Mucosa of descending colon (tissue), 3 donors: ENCODE data around the gene ZNF296. TPM values are rescaled to one million over a fixed set of nuclear protein-coding genes. Genes with fewer than 3 reads are reported as not detected.

Source experiments
- ATAC-seq: fragments of 200-7000 bp; cut with Tn5 transposase; one replicate; pipeline ENCODE4 v1.9.1; 2020; ENCODE audit warnings: mild to moderate bottlenecking, moderate library complexity
- DNase-seq, 3 donors: peaks; one replicate each; pipeline ENCODE4 v3.0.0-alpha.2; 2020
- H3K36me3 ChIP-seq: fragments of 200-600 bp; one replicate; pipeline ENCODE4 v1.8.0; 2021; ENCODE audit warnings: low read depth, mild to moderate bottlenecking
- H3K4me1 ChIP-seq: fragments of 200-600 bp; one replicate; pipeline ENCODE4 v1.8.0; 2021; ENCODE audit warnings: low read depth, mild to moderate bottlenecking
- H3K4me3 ChIP-seq: fragments of 200-600 bp; one replicate; pipeline ENCODE4 v1.8.0; 2021; ENCODE audit warnings: mild to moderate bottlenecking
- H3K9me3 ChIP-seq: fragments of 200-600 bp; one replicate; pipeline ENCODE4 v1.8.0; 2021; ENCODE audit warnings: mild to moderate bottlenecking
- CTCF ChIP-seq: fragments of 200-600 bp; IDR thresholded peaks from one replicate; pipeline ENCODE4 v1.8.0; 2022; ENCODE audit warnings: antibody characterized with exemption, mild to moderate bottlenecking
- intact Hi-C, 2 donors: fragments of 100-400 bp; cut with DNase I in 1 of 2; cut with micrococcal nuclease in 1 of 2; formaldehyde crosslinking; loops; one replicate each; pipeline versions ENCODE4 v1.11.0 to v1.11.1; 2022; cut with DNase I, micrococcal nuclease
- total RNA-seq, 3 donors: library from RNA; stranded (reverse); fragmentation: NEBNext Ultra II Directional in 2 of 3; extraction: Animal tissue kit (Norgen Biotek cat#: 25700) in 2 of 3; gene quantifications; one replicate each; pipeline versions ENCODE4 v1.2.1 to v1.2.4, GENCODE V29; 2021 to 2023
- donor health status: DM: no; HTN: no; CAD: no; lungs with moderate emphysema.
- donor health status: DM: no; HTN: no; CAD: no.
- donor health status: DM: no; HTN: yes; CAD: no.

ZNF296 gene
- total RNA-seq, 3 donors from 2014 or later = 2.8 to 5.0 (median 4.9) TPM

- TF ChIP-seq CTCF = no peak
- peaks cover 23% of the 10 kb centered on the region for H3K4me1 ChIP-seq
- intact Hi-C loops = no loop called here
- H3K9me3 ChIP-seq = no peaks in the 10 kb centered on the region
- ATAC-seq (no peak), DNase-seq (no peak)
- H3K36me3 ChIP-seq = no peaks in the 10 kb centered on the region
- H3K4me3 ChIP-seq = no peak overlapping the region
Measured at GRCh38 chr19:45078390-45079062, 2.2 kb upstream of the ZNF296 start.

- H3K4me1 ChIP-seq = peaks cover 23% of the 10 kb centered on the region
- peak; percentile 10 for ATAC-seq
- H3K36me3 ChIP-seq = peaks cover under 1% of the 10 kb centered on the region
- peak in 2 of 3 donors; percentile 56 to 58 for DNase-seq
- H3K9me3 ChIP-seq = no peaks in the 10 kb centered on the region
- no peak overlapping the region for H3K4me3 ChIP-seq
- intact Hi-C loops = no loop called here
- TF ChIP-seq CTCF = no peak
Measured at GRCh38 chr19:45076851-45077730, 813 bp upstream of the ZNF296 start.

GRCh38 chr19:45075301-45076028 lies 813 bp downstream of the ZNF296 start:
- intact Hi-C loops = no loop called here
- H3K36me3 ChIP-seq = peaks cover 11% of the 10 kb centered on the region
- peak overlapping the region; percentile 39 for H3K4me3 ChIP-seq
- no peaks in the 10 kb centered on the region for H3K9me3 ChIP-seq
- TF ChIP-seq CTCF = no peak
- ATAC-seq (peak; percentile 75), DNase-seq (peak; percentile 85 to 97 (median 93))
- H3K4me1 ChIP-seq = peaks cover 23% of the 10 kb centered on the region

- Histone ChIP-seq H3K4me3 (no peak overlapping the region), H3K36me3 (peaks cover 11% of the 10 kb centered on the region), H3K4me1 (peaks cover 20% of the 10 kb centered on the region), H3K9me3 (no peaks in the 10 kb centered on the region)
- ATAC-seq (no peak), DNase-seq (no peak)
- TF ChIP-seq CTCF = no peak
- intact Hi-C loops = no loop called here
Measured at GRCh38 chr19:45074744-45075300, 1.5 kb downstream of the ZNF296 start.
